Measurements from ENCODE around the gene FIP1L1.

DNA sequence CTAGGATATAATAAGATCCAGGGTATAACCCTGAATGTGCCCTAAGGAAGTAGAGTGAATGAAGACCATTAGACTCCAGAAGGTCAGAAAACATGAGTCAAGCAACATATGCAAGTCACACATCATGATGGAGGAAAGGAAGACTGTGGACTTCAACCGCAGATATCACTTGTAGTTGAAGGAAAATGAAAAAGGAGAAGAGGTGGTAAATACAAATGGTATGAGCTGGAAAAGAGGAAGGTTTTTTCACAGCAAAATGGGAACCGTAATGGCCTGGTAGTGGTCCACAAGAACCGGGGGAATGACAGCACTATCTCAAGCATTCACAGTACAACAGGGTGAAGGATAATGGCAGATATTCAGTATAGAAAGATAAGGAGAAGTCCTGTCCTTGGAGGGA lies 6.4 kb upstream of the FIP1L1 start:
- no peak for TF ChIP-seq POLR2A (IDR thresholded peaks at IDR 0.05)
- TF ChIP-seq, protein P1, sequence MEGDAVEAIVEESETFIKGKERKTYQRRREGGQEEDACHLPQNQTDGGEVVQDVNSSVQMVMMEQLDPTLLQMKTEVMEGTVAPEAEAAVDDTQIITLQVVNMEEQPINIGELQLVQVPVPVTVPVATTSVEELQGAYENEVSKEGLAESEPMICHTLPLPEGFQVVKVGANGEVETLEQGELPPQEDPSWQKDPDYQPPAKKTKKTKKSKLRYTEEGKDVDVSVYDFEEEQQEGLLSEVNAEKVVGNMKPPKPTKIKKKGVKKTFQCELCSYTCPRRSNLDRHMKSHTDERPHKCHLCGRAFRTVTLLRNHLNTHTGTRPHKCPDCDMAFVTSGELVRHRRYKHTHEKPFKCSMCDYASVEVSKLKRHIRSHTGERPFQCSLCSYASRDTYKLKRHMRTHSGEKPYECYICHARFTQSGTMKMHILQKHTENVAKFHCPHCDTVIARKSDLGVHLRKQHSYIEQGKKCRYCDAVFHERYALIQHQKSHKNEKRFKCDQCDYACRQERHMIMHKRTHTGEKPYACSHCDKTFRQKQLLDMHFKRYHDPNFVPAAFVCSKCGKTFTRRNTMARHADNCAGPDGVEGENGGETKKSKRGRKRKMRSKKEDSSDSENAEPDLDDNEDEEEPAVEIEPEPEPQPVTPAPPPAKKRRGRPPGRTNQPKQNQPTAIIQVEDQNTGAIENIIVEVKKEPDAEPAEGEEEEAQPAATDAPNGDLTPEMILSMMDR (IDR thresholded peaks at IDR 0.05) = no peak
